Upper lobe of left lung (tissue), 6 donors: ENCODE data around the gene ASTN2. TPM values are rescaled to one million over a fixed set of nuclear protein-coding genes. Genes with fewer than 3 reads are reported as not detected.

Experiments
- ATAC-seq, 2 donors: fragments of 200-7000 bp; cut with Tn5 transposase; one replicate each; pipeline ENCODE4 v1.9.1; 2022; ENCODE audit warnings: mild to moderate bottlenecking in 2 of 2, moderate library complexity in 2 of 2; ENCODE audit not compliant: low FRiP score in 2 of 2
- DNase-seq, 2 donors: peaks; one replicate each; pipeline ENCODE4 v3.0.0-alpha.2; 2019 to 2020
- H3K27ac ChIP-seq, 4 donors: fragments of 200-600 bp; sonication (generic); one replicate each; pipeline ENCODE4 v1.5.1; 2016 to 2019
- H3K27me3 ChIP-seq, 4 donors: fragments of 200-600 bp; sonication (generic); one replicate each; pipeline ENCODE4 v1.5.1; 2017 to 2019
- H3K36me3 ChIP-seq, 4 donors: fragments of 200-600 bp; sonication (generic); one replicate each; pipeline ENCODE4 v1.5.1; 2016 to 2019
- H3K4me1 ChIP-seq, 4 donors: fragments of 200-600 bp; sonication (generic); one replicate each; pipeline ENCODE4 v1.5.1; 2018 to 2019
- H3K4me3 ChIP-seq, 4 donors: fragments of 200-600 bp; sonication (generic); one replicate each; pipeline ENCODE4 v1.5.1; 2017 to 2019; ENCODE audit warnings: mild to moderate bottlenecking in 2 of 4, moderate library complexity in 1 of 4
- H3K9me3 ChIP-seq, 4 donors: fragments of 200-600 bp; sonication (generic); one replicate each; pipeline ENCODE4 v1.5.1; 2018 to 2019
- EP300 ChIP-seq, 4 donors: sonication (generic); formaldehyde crosslinking; IDR thresholded peaks; one replicate each; pipeline ENCODE4 v1.5.1; 2017; ENCODE audit warnings: antibody characterized with exemption in 4 of 4, control low read depth in 2 of 4
- POLR2A ChIP-seq, 4 donors: fragments of 450-650 bp; IDR thresholded peaks; one replicate each; pipeline ENCODE4 v1.5.1; 2016 to 2017; ENCODE audit warnings: antibody characterized with exemption in 4 of 4, mild to moderate bottlenecking in 2 of 4
- POLR2AphosphoS5 ChIP-seq, 2 donors: sonication (generic); formaldehyde crosslinking; IDR thresholded peaks; one replicate each; pipeline ENCODE4 v1.5.1; 2017; ENCODE audit warnings: antibody characterized with exemption in 2 of 2
- WGBS, 2 donors: methylation state at CpG; one replicate each; pipeline ENCODE4 v1.1.5; 2017 to 2018; 5-methylcytosine and 5-hydroxymethylcytosine counted together
- total RNA-seq, 6 donors: library from RNA; depleted of rRNA in 4 of 6; stranded (reverse); fragments of >200 nt in 4 of 6; gene quantifications; one replicate each; pipeline versions ENCODE4 v1.1.0 to v1.2.1, GENCODE V29; 2016 to 2021
- TF ChIP-seq, protein P1 (sequence below), 6 experiments: fragments of 450-650 bp in 4 of 6; fragments of 200-600 bp in 2 of 6; sonication (generic) in 2 of 6; IDR thresholded peaks; one replicate each; pipeline ENCODE4 v1.5.1; 2016 to 2019; ENCODE audit warnings: antibody characterized with exemption in 6 of 6
- donor health status: DM: no; HTN: no; CAD: no; lungs with moderate emphysema.
- donor health status: DM: no; HTN: yes; CAD: no; lungs with severe emphysema.

The ASTN2 gene
- total RNA-seq, 6 donors from 2014 or later = 2.0 to 7.5 (median 3.4) TPM

DNA sequence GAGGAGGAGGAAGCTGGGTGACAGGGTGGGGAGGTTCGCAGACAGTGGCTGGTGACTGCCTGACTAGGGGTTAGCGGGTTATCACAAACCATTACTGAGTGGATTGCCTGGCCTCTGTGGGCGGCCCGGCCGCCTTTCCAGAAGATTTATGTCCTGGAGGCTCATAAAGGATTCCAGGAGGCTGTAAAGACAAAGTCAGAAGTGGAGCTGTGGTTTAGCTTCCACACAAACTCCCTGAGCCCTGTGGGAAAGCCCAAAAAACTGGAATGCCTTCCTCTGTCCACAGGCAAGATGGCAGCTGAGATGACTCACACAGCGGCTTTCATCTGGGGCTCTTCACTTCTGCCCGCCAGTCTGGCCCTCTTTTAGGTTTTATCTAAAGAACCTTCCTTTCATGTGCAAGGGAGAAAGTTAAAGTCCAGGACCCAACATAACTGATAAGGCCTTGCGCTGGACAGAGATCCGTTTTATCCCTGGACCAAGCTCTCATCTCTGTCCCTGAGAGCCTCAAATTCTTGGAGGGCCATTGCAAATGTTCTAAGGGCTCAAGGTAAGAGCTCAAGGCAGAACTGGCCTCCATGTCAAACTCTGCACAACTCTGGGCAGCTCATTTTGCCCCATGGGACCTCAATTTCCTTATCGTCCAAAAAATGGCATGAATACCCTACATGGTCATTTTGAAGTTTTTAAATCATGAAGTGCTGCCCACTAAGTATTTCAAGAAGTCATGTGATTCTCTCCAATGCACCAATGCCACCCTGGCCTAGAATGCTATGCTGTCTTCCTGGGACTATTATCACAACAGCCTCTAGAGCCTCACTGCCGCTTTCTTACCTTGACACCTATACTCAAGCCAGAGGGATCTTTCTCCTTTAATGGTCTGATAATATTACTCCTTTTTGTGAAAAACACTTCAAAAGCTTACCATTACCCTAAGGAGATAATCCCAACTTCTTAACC is 977.2 kb downstream of the ASTN2 start:
- Histone ChIP-seq H3K27me3 (no peaks in the 10 kb centered on the region), H3K36me3 (no peaks in the 10 kb centered on the region), H3K27ac (no peak overlapping the region), H3K9me3 (no peaks in the 10 kb centered on the region), H3K4me1 (no peaks in the 10 kb centered on the region), H3K4me3 (no peak overlapping the region)
- 80 to 90% methylated on average over 10 of the region's 11 CpGs for WGBS, 2 donors
- peak in 1 of 2 donors; percentile 7 for DNase-seq
- no peak for ATAC-seq
- TF ChIP-seq EP300 (IDR thresholded peaks at IDR 0.05) = no peak
- TF ChIP-seq POLR2AphosphoS5 (IDR thresholded peaks at IDR 0.05) = no peak
- TF ChIP-seq POLR2A (IDR thresholded peaks at IDR 0.05) = no peak
- TF ChIP-seq, protein P1, sequence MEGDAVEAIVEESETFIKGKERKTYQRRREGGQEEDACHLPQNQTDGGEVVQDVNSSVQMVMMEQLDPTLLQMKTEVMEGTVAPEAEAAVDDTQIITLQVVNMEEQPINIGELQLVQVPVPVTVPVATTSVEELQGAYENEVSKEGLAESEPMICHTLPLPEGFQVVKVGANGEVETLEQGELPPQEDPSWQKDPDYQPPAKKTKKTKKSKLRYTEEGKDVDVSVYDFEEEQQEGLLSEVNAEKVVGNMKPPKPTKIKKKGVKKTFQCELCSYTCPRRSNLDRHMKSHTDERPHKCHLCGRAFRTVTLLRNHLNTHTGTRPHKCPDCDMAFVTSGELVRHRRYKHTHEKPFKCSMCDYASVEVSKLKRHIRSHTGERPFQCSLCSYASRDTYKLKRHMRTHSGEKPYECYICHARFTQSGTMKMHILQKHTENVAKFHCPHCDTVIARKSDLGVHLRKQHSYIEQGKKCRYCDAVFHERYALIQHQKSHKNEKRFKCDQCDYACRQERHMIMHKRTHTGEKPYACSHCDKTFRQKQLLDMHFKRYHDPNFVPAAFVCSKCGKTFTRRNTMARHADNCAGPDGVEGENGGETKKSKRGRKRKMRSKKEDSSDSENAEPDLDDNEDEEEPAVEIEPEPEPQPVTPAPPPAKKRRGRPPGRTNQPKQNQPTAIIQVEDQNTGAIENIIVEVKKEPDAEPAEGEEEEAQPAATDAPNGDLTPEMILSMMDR (IDR thresholded peaks at IDR 0.05) = no peak

DNA sequence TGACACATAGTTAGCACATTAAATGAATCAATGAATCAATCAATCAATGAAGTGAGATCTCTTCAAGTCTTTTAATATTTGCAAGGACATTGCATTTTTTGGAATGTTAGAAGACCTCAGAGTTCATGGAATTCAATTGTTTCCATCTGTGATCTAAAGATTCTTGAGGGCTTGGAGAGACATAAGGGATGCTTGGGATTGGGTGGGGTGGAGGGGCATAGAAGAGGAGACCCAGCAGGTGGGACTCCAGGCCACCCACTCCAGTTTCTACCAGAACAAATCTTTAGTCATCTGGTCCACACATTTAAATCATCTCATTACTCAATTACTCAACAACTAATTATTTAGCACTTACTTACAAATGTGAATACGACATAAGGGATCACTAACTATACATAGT is 978.7 kb downstream of the ASTN2 start:
- no peak for ATAC-seq
- no peak for DNase-seq
- Histone ChIP-seq H3K36me3 (no peaks in the 10 kb centered on the region), H3K27ac (no peak overlapping the region), H3K27me3 (no peaks in the 10 kb centered on the region), H3K4me1 (no peaks in the 10 kb centered on the region), H3K4me3 (no peak overlapping the region), H3K9me3 (no peaks in the 10 kb centered on the region)
- no peak for TF ChIP-seq POLR2AphosphoS5 (IDR thresholded peaks at IDR 0.05)
- TF ChIP-seq, protein P1 (IDR thresholded peaks at IDR 0.05) = no peak
- no peak for TF ChIP-seq EP300 (IDR thresholded peaks at IDR 0.05)
- no peak for TF ChIP-seq POLR2A (IDR thresholded peaks at IDR 0.05)
- WGBS, 2 donors = 89 to 91% methylated on average over 1 of the region's 1 CpG

DNA sequence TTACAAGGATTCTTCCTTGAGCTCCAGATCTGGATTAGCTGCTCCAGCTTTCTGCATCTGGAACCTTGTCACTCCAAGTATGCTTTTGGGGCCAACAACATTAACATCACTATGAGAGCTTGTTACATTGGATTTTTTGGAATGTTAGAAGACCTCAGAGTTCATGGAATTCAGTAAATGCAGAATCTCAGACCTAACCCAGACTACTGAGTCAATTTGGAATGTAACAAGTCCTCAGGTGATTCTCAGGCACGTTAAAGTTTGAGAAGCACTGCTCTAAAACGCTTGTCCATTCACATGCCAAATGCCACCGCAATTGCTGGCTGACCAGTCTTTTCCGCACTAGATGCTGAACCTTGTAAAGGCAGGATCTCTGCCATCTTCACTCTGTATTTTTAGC is 979.2 kb downstream of the ASTN2 start:
- Histone ChIP-seq H3K36me3 (no peaks in the 10 kb centered on the region), H3K4me3 (no peak overlapping the region), H3K4me1 (no peaks in the 10 kb centered on the region), H3K27me3 (no peaks in the 10 kb centered on the region), H3K27ac (no peak overlapping the region), H3K9me3 (no peaks in the 10 kb centered on the region)
- no peak for TF ChIP-seq EP300 (IDR thresholded peaks at IDR 0.05)
- no peak for TF ChIP-seq POLR2AphosphoS5 (IDR thresholded peaks at IDR 0.05)
- no peak for TF ChIP-seq POLR2A (IDR thresholded peaks at IDR 0.05)
- TF ChIP-seq, protein P1 (IDR thresholded peaks at IDR 0.05) = no peak
- no peak for DNase-seq
- ATAC-seq = no peak
- 73 to 82% methylated on average over 3 of the region's 4 CpGs for WGBS, 2 donors

DNA sequence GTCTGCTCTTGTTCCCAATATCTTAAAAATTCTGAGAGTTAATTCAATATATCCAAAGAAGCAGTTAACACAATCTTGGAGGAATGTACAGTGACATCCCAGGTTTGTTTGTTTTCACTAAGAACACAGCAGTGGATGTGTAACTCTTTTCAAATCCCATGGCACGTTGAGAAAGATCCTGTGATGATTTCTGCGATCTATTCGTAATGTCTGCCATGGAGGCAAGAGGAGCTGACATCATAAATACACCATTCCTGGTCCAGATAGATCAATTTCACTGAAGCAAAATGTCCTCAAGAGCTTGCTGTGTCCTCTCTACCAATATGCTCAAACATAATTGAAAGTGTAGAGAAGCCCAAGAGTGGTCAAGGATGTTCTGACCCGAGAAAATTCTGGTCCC is 980.5 kb downstream of the ASTN2 start:
- H3K4me1 ChIP-seq = no peaks in the 10 kb centered on the region
- DNase-seq = no peak
- H3K9me3 ChIP-seq = no peaks in the 10 kb centered on the region
- H3K4me3 ChIP-seq = no peak overlapping the region
- no peak for ATAC-seq
- 68 to 72% methylated on average over 4 of the region's 4 CpGs for WGBS, 2 donors
- TF ChIP-seq, protein P1 (IDR thresholded peaks at IDR 0.05) = no peak
- no peak for TF ChIP-seq POLR2AphosphoS5 (IDR thresholded peaks at IDR 0.05)
- no peak for TF ChIP-seq POLR2A (IDR thresholded peaks at IDR 0.05)
- TF ChIP-seq EP300 (IDR thresholded peaks at IDR 0.05) = no peak
- no peak overlapping the region for H3K27ac ChIP-seq
- H3K36me3 ChIP-seq = no peaks in the 10 kb centered on the region
- H3K27me3 ChIP-seq = no peaks in the 10 kb centered on the region
